Nephron progenitor cell (in vitro differentiated cells): ENCODE results near the gene GFI1.

Source experiments
- DNase-seq: peaks from one replicate; pipeline ENCODE4 v3.0.0; 2021
- H3K27ac Mint-ChIP-seq: 2 replicates; pipeline ENCODE4 v1.8.0; 2021; ENCODE audit warnings: mild to moderate bottlenecking, moderate library complexity, mixed read lengths
- H3K27me3 Mint-ChIP-seq: 2 replicates; pipeline ENCODE4 v1.8.0; 2021; ENCODE audit warnings: mild to moderate bottlenecking, low read depth, mixed read lengths; ENCODE audit not compliant: poor library complexity
- H3K36me3 Mint-ChIP-seq: 2 replicates; pipeline ENCODE4 v1.8.0; 2021; ENCODE audit warnings: low read depth, mixed read lengths
- H3K4me1 Mint-ChIP-seq: 2 replicates; pipeline ENCODE4 v1.8.0; 2021; ENCODE audit warnings: mixed read lengths
- H3K4me3 Mint-ChIP-seq: 2 replicates; pipeline ENCODE4 v1.8.0; 2021; ENCODE audit warnings: mild to moderate bottlenecking, moderate library complexity, mixed read lengths
- H3K9me3 Mint-ChIP-seq: 2 replicates; pipeline ENCODE4 v1.8.0; 2021; ENCODE audit warnings: mild to moderate bottlenecking, moderate library complexity, mixed read lengths
- CTCF ChIP-seq: fragments of 200-600 bp; sonication (generic); IDR thresholded peaks from 2 replicates; pipeline ENCODE4 v1.5.0; 2021; ENCODE audit warnings: antibody characterized with exemption

Gene GFI1

DNA sequence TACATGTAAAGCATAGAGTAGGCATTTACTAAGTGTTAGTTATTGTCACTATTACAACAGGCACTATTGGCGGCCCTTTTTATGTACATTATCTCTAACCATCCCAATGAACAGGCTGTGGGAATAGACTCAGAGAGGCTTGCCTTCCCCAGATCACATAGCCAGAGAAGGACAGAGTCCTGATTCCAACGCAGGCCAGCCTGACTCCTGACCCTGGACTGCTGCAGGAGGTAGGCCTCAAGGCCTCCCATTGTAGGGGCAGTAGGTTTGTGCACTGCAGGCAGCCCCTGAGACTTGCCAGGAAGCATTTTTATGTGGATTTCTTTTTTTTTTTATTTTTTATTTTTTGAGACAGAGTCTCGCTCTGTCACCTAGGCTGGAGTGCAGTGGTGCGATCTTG, 6.4 kb upstream of the GFI1 start:
- DNase-seq: no peak
- Mint-ChIP-seq H3K9me3 (no peaks in the 10 kb centered on the region), H3K36me3 (no peaks in the 10 kb centered on the region), H3K4me1 (no peaks in the 10 kb centered on the region), H3K27ac (no peak overlapping the region), H3K4me3 (no peak overlapping the region), H3K27me3 (peaks cover 70% of the 10 kb centered on the region)
- TF ChIP-seq CTCF: no peak

GRCh38 chr1:92488832-92489231, 2.1 kb upstream of the GFI1 start:
- H3K27me3 Mint-ChIP-seq: peaks cover 83% of the 10 kb centered on the region
- no peak for DNase-seq

GRCh38 chr1:92488416-92488815, 1.7 kb upstream of the GFI1 start:
- Mint-ChIP-seq H3K4me3 (no peak overlapping the region), H3K36me3 (no peaks in the 10 kb centered on the region), H3K27me3 (peaks cover 85% of the 10 kb centered on the region), H3K4me1 (peaks cover 21% of the 10 kb centered on the region), H3K9me3 (no peaks in the 10 kb centered on the region), H3K27ac (no peak overlapping the region)
- TF ChIP-seq CTCF: no peak
- no peak for DNase-seq

More at GRCh38 chr1:92488832-92489231, 2.1 kb upstream of the GFI1 start:
- H3K36me3 Mint-ChIP-seq: no peaks in the 10 kb centered on the region
- H3K4me3 Mint-ChIP-seq: no peak overlapping the region
- TF ChIP-seq CTCF: no peak
- no peaks in the 10 kb centered on the region for H3K9me3 Mint-ChIP-seq
- no peak overlapping the region for H3K27ac Mint-ChIP-seq
- H3K4me1 Mint-ChIP-seq: peaks cover 20% of the 10 kb centered on the region

GRCh38 chr1:92487078-92487605, 417 bp upstream of the GFI1 start:
- no peak overlapping the region for H3K27ac Mint-ChIP-seq
- peaks cover 33% of the 10 kb centered on the region for H3K4me1 Mint-ChIP-seq
- H3K9me3 Mint-ChIP-seq: no peaks in the 10 kb centered on the region
- DNase-seq: no peak
- H3K36me3 Mint-ChIP-seq: no peaks in the 10 kb centered on the region
- peaks cover 92% of the 10 kb centered on the region for H3K27me3 Mint-ChIP-seq
- peak overlapping the region; percentile 45 for H3K4me3 Mint-ChIP-seq
- no peak for TF ChIP-seq CTCF

DNA sequence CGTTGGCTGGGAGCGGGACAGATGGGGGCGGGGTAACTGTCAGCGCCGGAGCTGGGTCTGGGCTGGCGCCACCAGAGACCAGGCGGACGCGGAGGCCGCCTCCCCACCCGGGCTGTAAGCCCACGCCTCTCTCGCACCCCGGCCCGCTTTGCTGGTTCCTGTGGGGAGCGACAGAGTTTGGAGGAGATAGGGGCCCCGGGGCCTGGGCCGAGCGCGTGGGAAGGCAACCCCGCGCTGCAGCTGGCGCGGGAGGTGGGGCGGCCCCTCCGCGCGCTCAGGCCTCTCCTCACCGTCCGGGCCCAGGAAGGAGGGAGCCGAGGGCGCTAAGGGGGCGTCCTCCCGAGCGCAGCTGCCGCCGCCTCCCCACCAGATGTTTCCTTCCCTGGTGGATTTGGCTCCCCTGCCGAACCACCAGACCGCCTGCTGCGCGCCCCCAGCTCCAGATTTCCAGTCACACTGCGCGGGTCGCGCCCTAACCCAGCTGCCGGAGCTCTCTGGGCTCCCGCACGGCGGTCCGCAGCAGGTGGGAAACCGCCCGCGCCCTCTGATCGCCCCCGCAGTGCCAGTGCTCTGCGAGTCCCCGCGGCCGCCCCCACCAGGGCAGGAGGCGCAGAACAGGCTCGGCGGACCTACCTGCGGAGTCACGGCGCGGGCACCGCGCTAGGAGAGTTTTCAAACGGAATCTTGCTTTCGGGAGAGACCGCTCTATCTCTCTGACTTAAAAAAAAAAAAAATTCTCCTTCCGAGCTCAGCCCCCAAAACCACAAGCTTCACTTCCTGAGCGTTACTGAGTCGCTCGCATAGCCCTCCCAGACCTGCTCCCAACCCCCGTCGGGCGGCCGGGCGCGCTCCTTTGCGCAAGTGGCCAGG, 1.1 kb downstream of the GFI1 start:
- H3K9me3 Mint-ChIP-seq: no peaks in the 10 kb centered on the region
- no peaks in the 10 kb centered on the region for H3K36me3 Mint-ChIP-seq
- TF ChIP-seq CTCF: peak; percentile 25
- H3K27ac Mint-ChIP-seq: no peak overlapping the region
- H3K4me1 Mint-ChIP-seq: peaks cover 45% of the 10 kb centered on the region
- H3K4me3 Mint-ChIP-seq: peak overlapping the region; percentile 79
- H3K27me3 Mint-ChIP-seq: peaks cover 92% of the 10 kb centered on the region
- peak; percentile 67 for DNase-seq
